Right kidney (tissue), 9 donors: ENCODE data around the gene CALCOCO2.
"Not testable (repeated sequence)": the region's sequence is repeated elsewhere in the genome, so short reads cannot be mapped to it uniquely, and the experiment has no call there.

Experiments
- DNase-seq: peaks from one replicate; pipeline ENCODE4 v3.0.0-alpha.2; 2016
- long read RNA-seq, 8 donors: transcript quantifications; one replicate each; lab custom pipeline, GENCODE V29; 2026

CALCOCO2 gene, protein sequence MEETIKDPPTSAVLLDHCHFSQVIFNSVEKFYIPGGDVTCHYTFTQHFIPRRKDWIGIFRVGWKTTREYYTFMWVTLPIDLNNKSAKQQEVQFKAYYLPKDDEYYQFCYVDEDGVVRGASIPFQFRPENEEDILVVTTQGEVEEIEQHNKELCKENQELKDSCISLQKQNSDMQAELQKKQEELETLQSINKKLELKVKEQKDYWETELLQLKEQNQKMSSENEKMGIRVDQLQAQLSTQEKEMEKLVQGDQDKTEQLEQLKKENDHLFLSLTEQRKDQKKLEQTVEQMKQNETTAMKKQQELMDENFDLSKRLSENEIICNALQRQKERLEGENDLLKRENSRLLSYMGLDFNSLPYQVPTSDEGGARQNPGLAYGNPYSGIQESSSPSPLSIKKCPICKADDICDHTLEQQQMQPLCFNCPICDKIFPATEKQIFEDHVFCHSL
- long read RNA-seq, donor 1, transcript CALCOCO2-201 (13 exons, 3,682 nt), result major isoform, 12 of 15 reads
- long read RNA-seq, donor 1, partial matches to known transcripts, result 0 of 15 reads
- long read RNA-seq, donor 1, other reads (novel, unspliced or antisense), result 0 of 15 reads
- long read RNA-seq, donor 2, partial matches to known transcripts, result 0 of 8 reads
- long read RNA-seq, donor 2, other reads (novel, unspliced or antisense), result 0 of 8 reads
- long read RNA-seq, donor 3, transcript CALCOCO2-201 (13 exons, 3,682 nt), result major isoform, 5 of 5 reads
- long read RNA-seq, donor 3, partial matches to known transcripts, result 0 of 5 reads
- long read RNA-seq, donor 3, other reads (novel, unspliced or antisense), result 0 of 5 reads
- long read RNA-seq, donor 4, partial matches to known transcripts, result 0 of 5 reads
- long read RNA-seq, donor 4, other reads (novel, unspliced or antisense), result 0 of 5 reads
- long read RNA-seq, donor 5, transcript CALCOCO2-201 (13 exons, 3,682 nt), result major isoform, 8 of 11 reads
- long read RNA-seq, donor 5, partial matches to known transcripts, result 0 of 11 reads
- long read RNA-seq, donor 5, other reads (novel, unspliced or antisense), result 0 of 11 reads
- long read RNA-seq, donor 6, transcript CALCOCO2-201 (13 exons, 3,682 nt), result major isoform, 6 of 7 reads
- long read RNA-seq, donor 6, partial matches to known transcripts, result 0 of 7 reads
- long read RNA-seq, donor 6, other reads (novel, unspliced or antisense), result 0 of 7 reads
- long read RNA-seq, donor 7, result 0 reads
- long read RNA-seq, donor 8, transcript CALCOCO2-201 (13 exons, 3,682 nt), result major isoform, 14 of 16 reads
- long read RNA-seq, donor 8, partial matches to known transcripts, result 0 of 16 reads
- long read RNA-seq, donor 8, other reads (novel, unspliced or antisense), result 0 of 16 reads

DNA sequence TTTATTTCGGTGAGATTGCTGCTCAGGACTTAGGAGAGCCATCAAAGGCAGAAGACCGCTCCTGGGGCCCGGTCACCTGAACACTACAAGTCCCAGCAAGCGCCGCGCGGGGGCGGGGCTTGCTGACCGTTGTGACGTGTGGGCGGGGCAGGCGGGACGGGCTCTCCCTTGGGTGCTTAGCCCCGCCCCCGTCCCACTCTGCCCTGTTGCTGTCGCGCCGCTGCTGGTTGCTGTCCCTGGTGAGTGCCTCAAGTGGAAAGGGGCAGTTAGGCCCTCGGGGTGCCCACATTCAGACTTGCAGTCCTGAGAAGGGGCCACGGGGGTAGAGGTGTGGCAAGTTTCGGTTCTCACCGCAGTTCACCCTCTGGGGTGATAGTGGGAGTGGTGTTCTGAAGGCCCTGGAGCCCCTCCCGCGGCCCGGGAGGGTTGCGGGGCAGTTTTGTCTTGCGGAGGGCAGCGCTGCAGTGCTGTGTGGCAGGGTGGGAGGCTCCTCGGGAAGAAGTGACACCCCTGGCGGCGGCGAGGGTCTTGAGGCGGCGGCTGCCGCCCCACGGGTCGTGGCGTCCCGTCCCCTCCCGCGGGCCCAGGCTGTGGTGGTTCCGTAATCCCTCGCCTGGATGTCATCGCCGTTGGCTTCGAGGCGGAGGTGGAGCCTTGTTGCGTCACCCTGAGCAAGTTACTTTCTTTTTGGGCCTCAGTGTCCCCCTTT is at the start of gene CALCOCO2:
TSS of gene CALCOCO2 (plus strand) at position 196 of the 709 bp plus-strand sequence. CDS start 10,673 bp downstream, outside the sequence.
- peak; percentile 98 for DNase-seq

DNA sequence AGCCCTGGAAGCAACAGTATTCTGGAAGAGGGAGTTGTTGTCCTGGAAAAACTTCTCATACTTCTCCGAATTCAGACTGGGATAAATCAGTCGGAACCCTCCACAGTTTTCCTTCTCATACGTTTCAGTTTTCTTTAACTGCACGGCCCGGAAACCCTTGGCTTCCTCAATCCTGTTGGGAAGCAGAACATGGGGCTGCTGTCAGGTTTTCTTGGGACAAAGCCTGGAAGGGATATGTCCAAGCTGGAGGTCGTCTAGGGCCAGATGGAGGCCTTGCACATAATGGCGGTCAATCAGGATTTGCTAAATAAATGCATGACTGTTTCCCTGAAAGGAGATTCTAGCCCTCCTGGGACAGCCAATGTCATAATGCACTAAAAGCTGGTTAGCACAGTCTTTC is 43.0 kb upstream of the CALCOCO2 start:
- no peak for DNase-seq

DNA sequence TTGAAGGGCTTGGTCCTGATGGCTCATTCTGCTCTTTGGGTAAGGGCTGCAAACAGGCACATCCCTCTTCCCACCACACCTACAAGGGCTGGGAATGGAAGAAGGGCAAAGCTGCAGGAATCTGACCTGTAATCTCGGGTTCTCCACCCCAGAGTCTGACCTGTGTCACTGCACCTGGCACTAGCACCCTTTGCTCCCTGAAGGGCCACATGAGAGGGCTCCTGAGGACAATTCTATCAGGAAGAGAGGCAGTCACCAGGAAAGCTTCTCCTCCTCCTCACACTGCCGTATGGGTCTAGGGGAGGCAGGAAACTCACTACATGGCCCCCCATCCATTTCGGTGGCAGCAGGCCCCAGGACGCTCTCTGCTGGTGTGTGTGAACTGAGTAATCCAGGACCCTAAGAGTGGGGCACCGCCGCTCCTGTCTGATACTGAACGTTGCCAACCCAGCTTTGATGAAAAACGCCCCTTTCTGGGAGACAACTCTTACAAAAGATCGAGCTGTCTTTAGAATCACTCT is 40.2 kb upstream of the CALCOCO2 start:
- DNase-seq, result peak; percentile 53

DNA sequence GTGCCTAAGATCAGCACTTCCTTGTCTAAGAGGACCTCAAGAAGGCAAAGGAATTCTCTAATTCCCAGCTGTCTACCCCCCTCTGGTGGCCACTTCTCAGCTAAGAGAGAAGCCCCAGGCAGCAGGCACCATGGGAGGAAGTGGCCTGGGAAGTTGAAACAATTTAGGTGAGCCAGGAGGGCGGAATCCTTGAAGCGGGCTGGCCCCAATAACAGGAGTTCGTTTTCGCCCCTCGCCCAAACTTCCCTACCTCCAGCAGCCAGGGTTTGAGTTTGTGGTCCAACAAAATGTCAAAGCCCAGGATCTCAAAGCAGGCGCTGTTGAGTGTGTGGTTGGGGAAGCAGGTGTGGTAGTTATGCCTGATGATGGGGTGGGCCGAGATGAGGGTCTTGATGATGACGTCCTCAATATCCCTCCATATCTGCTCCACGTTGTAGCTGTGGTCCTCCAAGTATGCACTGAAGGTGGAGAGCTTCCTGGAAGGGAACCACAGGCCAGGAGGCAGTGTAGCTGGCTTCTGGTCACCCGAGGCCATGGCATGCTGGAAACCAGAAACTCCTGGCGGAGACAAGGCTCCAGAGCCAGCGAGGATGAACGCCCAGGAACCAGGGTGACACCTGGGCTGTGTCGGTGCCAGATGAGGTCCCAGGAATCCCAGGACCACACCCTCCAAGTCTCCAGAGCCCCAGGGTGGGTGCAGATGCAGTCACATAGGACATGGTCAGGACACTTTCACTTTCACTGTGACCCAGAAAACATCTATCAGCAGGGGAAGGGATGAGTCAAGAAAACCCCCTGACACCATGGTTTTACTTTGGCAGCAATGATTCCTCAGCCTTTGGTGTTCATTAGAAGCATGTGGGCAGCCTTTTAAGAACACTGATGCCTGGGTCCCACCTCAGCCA is 39.5 kb upstream of the CALCOCO2 start:
- peak; percentile 63 for DNase-seq

DNA sequence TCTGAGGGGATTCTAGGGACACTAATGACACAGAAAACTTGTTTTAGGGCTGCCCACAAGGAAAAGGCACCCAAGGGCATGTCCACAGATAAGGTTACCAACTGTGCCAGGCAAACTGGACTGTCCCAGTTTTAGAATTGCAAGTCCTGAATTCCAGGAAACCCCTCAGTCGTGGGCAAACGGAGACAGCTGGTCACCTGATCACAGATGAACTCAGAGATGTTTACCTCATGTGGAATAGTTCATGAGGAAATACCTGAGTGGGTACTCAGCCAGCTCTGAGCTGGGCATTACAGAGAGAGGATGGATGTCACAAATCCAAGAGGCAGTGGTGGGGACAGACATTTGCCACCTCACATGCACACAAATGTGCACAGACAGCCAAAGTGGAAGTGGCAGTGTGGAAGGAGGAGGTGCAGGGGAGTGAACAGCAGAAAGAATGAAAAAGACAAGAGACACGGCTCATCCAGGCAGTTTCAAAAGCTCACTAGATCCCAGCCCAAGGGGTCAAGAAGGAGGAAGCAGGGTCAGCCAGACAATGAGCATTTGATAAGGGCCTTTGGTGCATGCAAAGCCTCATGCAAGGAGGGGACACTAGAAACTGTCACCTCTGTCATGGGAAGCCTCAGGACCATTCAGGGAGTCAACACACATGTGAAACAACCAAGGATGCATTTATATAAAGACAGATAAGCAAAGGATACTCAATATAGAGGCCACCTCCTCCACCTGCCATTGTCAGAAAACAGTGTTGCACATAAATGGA is 38.6 kb upstream of the CALCOCO2 start:
- DNase-seq, result no peak

DNA sequence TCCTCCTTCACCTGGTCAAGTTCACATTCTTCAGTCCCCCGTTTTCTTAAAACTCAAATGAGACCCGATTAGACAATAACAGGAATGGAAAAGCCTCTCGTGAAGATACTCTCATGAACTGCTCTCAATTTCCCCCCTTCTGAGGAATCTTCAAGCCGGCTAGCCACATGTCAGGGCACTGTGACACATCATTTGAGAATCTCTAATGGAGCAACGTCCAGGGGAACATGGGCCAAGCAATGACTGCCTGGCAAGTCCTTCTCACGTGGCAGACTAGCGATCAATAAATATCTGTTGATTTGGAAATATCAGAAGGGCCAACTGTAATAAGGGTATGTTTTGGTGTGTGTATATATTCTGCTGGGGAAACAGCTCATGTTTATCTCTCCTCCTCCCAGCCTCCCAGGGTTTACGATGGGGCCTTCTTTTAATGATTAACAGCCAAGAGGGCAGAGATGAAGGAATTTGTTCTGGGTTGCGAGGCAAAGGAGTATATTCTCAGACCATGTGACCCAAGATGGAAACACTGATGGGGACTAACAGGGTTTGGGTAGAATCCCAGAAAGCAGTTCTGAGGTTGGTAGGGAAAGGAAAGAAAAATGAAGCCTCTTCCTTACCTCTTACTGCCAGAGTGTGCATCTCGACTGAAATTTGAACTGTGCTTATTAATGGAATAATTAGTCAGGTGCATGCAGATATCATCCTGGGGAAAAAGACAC is 35.2 kb upstream of the CALCOCO2 start:
- peak; percentile 66 for DNase-seq

DNA sequence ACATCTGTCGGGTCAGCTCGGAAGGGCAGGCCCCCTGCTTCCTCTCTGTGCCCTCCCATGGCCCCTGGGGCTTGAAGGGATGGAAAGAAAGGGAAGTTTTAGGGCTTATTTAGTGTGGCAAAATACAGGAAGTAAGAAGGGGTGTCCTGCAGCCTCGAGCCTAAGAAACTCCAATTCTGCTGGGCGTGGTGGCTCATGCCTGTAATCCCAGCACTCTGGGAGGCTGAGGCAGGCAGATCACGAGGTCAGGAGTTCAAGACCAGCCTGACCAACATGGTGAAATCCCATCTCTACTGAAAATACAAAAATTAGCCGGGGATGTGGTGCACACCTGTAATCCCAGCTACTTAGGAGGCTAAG is 34.7 kb upstream of the CALCOCO2 start:
- DNase-seq, result not testable (repeated sequence)

DNA sequence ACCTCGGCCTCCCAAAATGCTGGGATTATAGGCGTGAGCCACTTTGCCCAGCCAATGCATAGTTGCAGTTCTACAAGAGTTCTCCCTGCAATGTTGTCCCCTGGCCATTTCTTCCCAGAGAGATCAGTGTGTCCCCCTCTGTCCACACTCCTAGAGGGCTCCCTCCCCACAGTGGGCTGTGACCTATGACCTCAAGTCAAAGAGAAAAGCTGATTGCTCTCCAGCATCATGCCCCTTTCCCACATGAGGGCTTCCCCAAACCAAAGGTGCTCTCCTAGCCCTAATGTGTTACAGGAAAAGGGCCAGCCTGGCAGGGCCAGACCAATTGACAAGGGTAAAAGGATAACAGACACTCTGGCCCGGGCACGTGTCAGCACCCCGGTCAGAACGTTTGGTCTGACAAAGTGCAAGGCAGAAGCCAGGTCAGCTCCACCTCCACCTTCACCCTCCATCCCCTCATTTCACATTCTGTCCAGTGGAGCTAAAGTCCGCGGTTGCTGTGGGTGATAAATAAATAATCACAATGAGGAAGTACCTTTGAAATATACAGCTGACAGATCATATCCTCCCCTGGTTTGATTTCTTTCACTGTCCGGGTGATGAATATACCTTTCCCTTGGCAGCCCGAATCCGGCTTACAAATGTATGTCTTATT is 31.6 kb upstream of the CALCOCO2 start:
- no peak for DNase-seq

DNA sequence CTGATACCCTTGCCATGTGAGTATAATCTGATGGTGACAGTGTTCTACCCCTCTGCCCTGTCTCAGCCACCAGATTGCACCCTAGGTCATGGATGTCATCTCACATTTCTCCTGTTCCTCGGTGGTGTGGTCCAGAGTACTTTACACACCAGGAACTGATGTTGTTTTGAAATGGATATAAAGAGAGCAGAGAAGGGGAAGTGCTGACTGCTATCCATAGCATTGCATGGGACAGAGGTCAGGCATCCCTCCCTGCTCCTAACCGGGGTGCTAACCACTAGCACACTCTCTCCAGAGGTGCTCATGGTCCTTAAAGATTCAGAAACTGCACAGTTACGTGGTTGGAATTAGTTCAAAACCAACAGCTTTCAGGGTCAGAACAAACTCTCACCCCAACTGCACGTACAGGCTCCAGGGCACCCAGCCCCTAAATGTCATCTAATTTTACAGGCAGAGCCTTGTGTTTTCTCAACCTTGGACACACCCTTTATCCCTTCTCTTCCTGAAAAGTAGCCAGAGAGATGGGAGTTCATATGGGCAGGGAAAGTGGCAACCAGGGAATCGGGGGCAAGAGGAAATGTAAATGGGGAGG is 30.1 kb upstream of the CALCOCO2 start:
- no peak for DNase-seq

DNA sequence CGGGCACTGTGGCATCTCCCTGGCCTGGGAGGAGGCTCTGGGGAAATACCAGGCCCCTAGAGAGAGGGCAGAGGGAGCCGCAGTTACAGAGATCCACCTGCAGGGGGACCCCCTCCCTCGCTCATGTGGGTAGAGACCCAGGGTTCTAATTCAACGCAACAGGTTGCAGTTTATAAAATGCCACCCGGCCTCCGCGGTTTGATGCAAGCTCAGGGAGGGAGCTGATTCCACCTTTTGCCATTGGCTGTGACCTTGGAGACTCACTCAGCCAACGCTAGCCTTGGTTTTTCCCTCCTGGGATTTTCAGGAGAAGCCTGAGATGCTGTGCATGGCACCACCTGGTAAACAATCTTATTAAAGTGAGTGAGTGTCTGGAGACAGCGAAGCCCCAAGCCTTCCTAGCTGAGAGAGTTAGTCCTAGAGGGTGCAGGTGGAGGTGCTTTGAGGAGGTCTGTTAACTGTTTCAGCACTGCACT is 25.9 kb upstream of the CALCOCO2 start:
- peak; percentile 63 for DNase-seq

DNA sequence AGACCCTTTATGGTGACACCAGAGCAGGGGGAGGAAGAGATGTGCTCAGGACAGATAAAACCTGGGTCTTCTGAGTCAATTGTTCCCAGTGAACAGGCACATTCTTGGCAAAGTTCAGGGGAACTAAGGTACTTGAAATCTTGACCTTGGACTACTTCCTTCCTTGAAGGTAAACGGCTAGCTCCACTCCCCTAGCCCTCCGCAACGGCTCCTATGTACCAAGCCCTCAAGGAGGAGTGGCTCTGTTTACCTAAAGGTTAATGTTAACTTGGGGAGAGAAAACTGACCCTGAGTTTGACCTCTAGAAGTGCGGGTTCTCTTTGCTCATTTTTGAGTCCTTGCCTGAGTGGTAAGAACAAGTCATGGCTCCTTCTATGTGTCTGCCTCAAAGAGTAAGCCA is 21.7 kb upstream of the CALCOCO2 start:
- DNase-seq, result no peak

DNA sequence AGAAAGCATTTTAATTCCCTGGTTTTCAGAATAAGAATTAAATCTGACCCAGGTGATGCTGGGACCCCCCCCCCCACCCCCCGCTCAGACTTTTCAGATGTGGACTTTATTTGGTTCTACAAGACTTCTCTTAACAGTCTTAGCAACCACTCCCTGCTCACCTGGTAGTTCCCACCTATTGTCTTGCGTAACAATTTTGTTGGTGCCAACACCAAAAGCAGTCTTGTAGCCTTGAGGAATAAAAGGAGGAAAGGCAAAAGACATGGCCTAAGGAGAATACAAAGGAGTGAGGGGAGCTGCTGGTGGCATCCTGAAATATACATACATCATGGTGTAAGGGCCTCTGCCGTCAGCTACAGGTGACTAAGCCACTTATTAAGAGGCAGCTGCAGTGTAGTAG is 18.8 kb upstream of the CALCOCO2 start:
- no peak for DNase-seq

DNA sequence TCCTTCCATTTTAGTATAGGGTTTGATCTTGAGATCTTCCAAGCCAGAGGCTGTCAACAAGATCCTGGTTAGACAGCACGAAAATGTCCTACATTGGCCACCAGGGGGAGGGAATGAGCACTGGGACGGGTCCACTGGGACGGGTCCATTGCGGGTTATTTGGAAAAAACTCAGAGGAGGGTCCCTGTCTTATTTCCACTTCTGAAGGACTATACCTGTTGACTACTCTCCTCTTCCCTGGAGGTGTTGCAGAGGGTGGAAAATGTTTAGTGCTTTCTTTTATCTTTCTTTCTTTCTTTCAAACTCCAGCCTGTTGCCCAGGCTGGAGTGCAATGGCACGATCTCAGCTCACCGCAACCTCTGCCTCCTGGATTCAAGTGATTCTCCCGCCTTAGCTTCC is 16.3 kb upstream of the CALCOCO2 start:
- DNase-seq, result no peak

DNA sequence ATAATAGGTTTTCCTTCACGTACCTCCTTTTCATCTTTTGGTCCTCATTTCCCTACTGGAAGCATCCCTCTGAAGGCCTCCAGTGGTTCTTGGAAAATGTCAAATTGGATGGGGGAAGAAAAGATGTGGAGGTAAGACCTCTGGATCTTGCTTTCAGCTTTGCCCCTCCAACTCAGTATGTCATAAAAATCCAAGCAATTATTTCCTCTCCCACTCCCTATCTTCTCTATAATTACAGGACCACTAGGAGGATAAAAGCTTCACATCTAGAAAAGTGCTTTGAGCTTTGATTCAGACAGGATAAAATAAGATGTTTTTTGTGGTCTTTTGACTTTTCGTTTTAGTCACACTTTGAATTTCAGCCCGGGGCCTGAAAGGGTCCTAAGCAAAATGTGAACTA is 15.5 kb upstream of the CALCOCO2 start:
- no peak for DNase-seq

DNA sequence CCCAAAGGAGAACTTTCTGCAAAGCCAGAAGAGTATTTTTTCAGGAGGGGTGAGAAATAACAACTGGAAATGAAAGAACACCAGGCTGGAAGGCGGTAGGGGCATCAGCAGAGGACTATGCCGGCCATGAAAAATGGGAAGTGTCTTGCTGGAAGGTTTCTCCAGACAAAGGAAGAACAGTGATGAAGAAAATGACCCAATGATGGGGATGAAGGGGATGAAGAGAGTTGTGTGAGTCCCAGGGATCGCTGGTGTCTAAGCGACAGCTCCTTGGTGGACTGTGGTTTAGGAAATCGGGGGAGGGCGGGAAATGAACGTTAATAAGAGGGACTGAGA is 14.4 kb upstream of the CALCOCO2 start:
- no peak for DNase-seq

DNA sequence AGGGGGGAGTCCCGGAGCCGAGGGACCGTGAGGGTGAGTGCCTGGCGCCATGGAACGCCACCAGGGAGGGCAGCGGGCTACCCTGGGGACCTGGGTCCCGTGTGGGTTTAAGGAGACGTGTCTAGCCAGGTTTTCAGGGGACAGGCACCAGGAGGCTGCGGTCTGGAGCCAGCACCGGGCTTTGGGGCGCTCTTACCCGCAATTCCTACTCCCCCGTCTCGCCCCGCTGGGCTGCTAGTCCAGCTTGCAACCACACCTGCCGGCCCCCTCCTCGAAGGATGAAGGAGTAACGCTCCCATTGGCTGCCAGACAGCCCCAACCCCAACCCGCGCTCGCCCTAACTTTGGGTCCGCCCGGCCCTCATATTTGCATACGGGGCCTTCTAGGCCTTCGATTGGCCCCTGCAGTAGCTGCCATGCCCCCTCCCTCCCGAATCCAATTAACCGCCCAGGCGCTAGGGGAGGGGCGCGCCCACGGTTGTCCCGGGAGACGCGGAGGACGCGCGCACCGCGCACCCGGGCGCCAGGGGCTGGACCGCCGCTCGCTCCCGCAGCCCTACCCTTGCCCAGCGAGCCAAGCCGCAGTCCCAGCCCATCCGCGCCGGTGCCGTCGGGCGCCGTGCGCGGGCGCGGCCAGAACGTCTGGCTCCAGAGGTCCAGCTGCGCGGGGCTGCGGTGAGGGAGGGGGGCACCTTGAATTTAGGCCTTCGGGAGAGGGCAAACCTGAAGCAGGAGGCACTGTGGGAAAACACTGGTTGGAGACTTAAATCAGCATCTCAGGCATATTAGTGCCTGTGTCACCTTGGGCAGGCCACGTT is 13.9 kb upstream of the CALCOCO2 start, which contains the start of gene TTLL6:
TSS of gene TTLL6 (minus strand) at position 456 of the 817 bp plus-strand sequence. CDS start at position 299, 157 bp downstream.
- DNase-seq, result peak; percentile 81

DNA sequence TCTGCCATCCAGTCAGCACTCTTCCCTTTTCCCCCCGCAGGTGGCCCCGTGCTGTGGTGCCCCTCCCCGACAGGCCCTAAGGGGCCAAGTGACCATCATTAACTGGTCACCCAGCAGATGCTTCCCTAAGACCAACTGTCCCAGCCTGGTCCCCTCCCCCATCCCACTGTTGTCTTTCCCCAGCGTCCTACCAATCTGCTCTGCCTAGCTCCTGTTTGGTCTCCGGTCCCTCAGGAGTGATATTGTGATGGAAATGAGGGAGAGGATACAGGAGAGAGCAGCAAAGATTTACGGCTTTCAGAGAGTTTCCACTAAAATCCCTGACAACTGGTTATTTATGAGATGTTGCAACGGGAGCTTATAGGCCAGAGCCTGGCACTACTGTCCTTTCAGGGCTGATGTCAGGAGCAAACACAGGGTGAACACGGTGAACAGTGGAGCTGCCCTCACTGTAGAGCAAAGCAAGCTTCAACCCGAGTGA is 12.4 kb upstream of the CALCOCO2 start:
- no peak for DNase-seq
